Testis (tissue), 2 donors: ENCODE results near the gene CITED2.

ENCODE experiments used
- CTCF ChIP-seq, 3 experiments: fragments of 450-650 bp in 2 of 3; fragments of 200-600 bp in 1 of 3; sonication (generic) in 1 of 3; IDR thresholded peaks; one replicate each; pipeline ENCODE4 v1.5.1; 2016 to 2019; ENCODE audit warnings: antibody characterized with exemption in 3 of 3, mild to moderate bottlenecking in 2 of 3, moderate library complexity in 1 of 3
- POLR2A ChIP-seq: fragments of 450-650 bp; IDR thresholded peaks from one replicate; pipeline ENCODE4 v1.6.1; 2017; ENCODE audit warnings: antibody characterized with exemption, mild to moderate bottlenecking, moderate library complexity

DNA sequence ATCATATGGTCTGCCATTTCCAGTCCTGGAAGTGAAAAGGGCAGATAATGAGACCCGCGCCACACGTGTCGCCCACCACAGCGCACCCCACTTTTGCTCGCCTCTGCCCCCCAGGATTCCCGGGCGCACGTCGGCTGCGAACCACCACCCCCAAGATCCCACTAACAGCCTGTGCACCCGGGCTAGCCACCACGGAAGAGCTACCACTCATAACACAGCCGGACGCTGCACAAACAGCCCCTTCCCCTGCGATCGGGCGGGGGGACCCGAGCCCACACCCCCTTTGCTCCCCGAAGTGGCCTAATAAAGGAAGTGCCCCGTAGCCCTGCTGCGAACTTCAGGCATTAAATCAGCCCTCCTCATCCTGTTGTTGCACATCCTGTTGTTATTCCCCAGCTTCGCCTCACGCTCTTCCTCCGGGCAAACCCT lies 506 bp downstream of the CITED2 start:
- no peak for TF ChIP-seq POLR2A
- TF ChIP-seq CTCF (IDR thresholded peaks at IDR 0.05) = no peak
